Activated CD8-positive, alpha-beta memory T cell treated with anti-CD3 and anti-CD28 coated beads, Interleukin-2, amount 50 U/mL, for 24 hours (primary cell): ENCODE results near the gene HEXD.

ENCODE experiments used
- DNase-seq: peaks from one replicate; pipeline ENCODE4 v3.0.0-alpha.2; 2020; ENCODE audit errors: extremely low read depth

The HEXD gene

GRCh38 chr17:82415336-82415735 lies 2.8 kb upstream of the HEXD start:
- DNase-seq = no peak

- no peak for DNase-seq
These were observed 2.4 kb upstream of the HEXD start for GRCh38 chr17:82415786-82416185.

- DNase-seq = no peak
These were observed 1.9 kb upstream of the HEXD start for GRCh38 chr17:82416264-82416663.

GRCh38 chr17:82416771-82417170 lies 1.4 kb upstream of the HEXD start:
- DNase-seq = no peak

GRCh38 chr17:82419540-82419939 lies 1.4 kb downstream of the HEXD start:
- DNase-seq = no peak

- DNase-seq = peak; percentile 21
These were observed 6.1 kb downstream of the HEXD start for GRCh38 chr17:82424001-82424862.

- no peak for DNase-seq
These were observed 6.7 kb downstream of the HEXD start for GRCh38 chr17:82424863-82425159.

GRCh38 chr17:82428546-82428945 lies 10.4 kb downstream of the HEXD start:
- no peak for DNase-seq

- DNase-seq = no peak
These were observed 11.7 kb downstream of the HEXD start for GRCh38 chr17:82429824-82430223.

GRCh38 chr17:82432017-82432416 lies 13.9 kb downstream of the HEXD start:
- no peak for DNase-seq

GRCh38 chr17:82433560-82434215 lies 15.5 kb downstream of the HEXD start:
- no peak for DNase-seq

- no peak for DNase-seq
These were observed 16.0 kb downstream of the HEXD start for GRCh38 chr17:82434216-82434565.

GRCh38 chr17:82435103-82435502 lies 17.0 kb downstream of the HEXD start:
- DNase-seq = no peak

- DNase-seq = no peak
These were observed 17.7 kb downstream of the HEXD start for GRCh38 chr17:82435601-82436583.

- no peak for DNase-seq
These were observed 18.6 kb downstream of the HEXD start for GRCh38 chr17:82436601-82437324.

GRCh38 chr17:82437325-82437668 lies 19.1 kb downstream of the HEXD start:
- no peak for DNase-seq

GRCh38 chr17:82438401-82439193 lies 20.4 kb downstream of the HEXD start:
- DNase-seq = no peak

- DNase-seq = no peak
These were observed 21.2 kb downstream of the HEXD start for GRCh38 chr17:82439194-82439828.

GRCh38 chr17:82439829-82440365 lies 21.8 kb downstream of the HEXD start:
- DNase-seq = no peak

- no peak for DNase-seq
These were observed 22.4 kb downstream of the HEXD start for GRCh38 chr17:82440469-82440981.
